Upper lobe of left lung (tissue), 6 donors: ENCODE results near the gene CRYBA4. TPM values are rescaled to one million over a fixed set of nuclear protein-coding genes. Genes with fewer than 3 reads are reported as not detected.

Source experiments
- ATAC-seq, 2 donors: fragments of 200-7000 bp; cut with Tn5 transposase; one replicate each; pipeline ENCODE4 v1.9.1; 2022; ENCODE audit warnings: mild to moderate bottlenecking in 2 of 2, moderate library complexity in 2 of 2; ENCODE audit not compliant: low FRiP score in 2 of 2
- DNase-seq, 2 donors: peaks; one replicate each; pipeline ENCODE4 v3.0.0-alpha.2; 2019 to 2020
- H3K27ac ChIP-seq, 4 donors: fragments of 200-600 bp; sonication (generic); one replicate each; pipeline ENCODE4 v1.5.1; 2016 to 2019
- H3K27me3 ChIP-seq, 4 donors: fragments of 200-600 bp; sonication (generic); one replicate each; pipeline ENCODE4 v1.5.1; 2017 to 2019
- H3K36me3 ChIP-seq, 4 donors: fragments of 200-600 bp; sonication (generic); one replicate each; pipeline ENCODE4 v1.5.1; 2016 to 2019
- H3K4me1 ChIP-seq, 4 donors: fragments of 200-600 bp; sonication (generic); one replicate each; pipeline ENCODE4 v1.5.1; 2018 to 2019
- H3K4me3 ChIP-seq, 4 donors: fragments of 200-600 bp; sonication (generic); one replicate each; pipeline ENCODE4 v1.5.1; 2017 to 2019; ENCODE audit warnings: mild to moderate bottlenecking in 2 of 4, moderate library complexity in 1 of 4
- H3K9me3 ChIP-seq, 4 donors: fragments of 200-600 bp; sonication (generic); one replicate each; pipeline ENCODE4 v1.5.1; 2018 to 2019
- EP300 ChIP-seq, 4 donors: sonication (generic); formaldehyde crosslinking; IDR thresholded peaks; one replicate each; pipeline ENCODE4 v1.5.1; 2017; ENCODE audit warnings: antibody characterized with exemption in 4 of 4, control low read depth in 2 of 4
- POLR2A ChIP-seq, 4 donors: fragments of 450-650 bp; IDR thresholded peaks; one replicate each; pipeline ENCODE4 v1.5.1; 2016 to 2017; ENCODE audit warnings: antibody characterized with exemption in 4 of 4, mild to moderate bottlenecking in 2 of 4
- POLR2AphosphoS5 ChIP-seq, 2 donors: sonication (generic); formaldehyde crosslinking; IDR thresholded peaks; one replicate each; pipeline ENCODE4 v1.5.1; 2017; ENCODE audit warnings: antibody characterized with exemption in 2 of 2
- WGBS, 2 donors: methylation state at CpG; one replicate each; pipeline ENCODE4 v1.1.5; 2017 to 2018; 5-methylcytosine and 5-hydroxymethylcytosine counted together
- small RNA-seq, 4 donors: library from RNA; depleted of rRNA; stranded (forward); fragments of <200 nt; gene quantifications; one replicate each; pipeline ENCODE3, GENCODE V24; 2016
- total RNA-seq, 6 donors: library from RNA; depleted of rRNA in 4 of 6; stranded (reverse); fragments of >200 nt in 4 of 6; gene quantifications; one replicate each; pipeline versions ENCODE4 v1.1.0 to v1.2.1, GENCODE V29; 2016 to 2021
- TF ChIP-seq, protein P1 (sequence below), 6 experiments: fragments of 450-650 bp in 4 of 6; fragments of 200-600 bp in 2 of 6; sonication (generic) in 2 of 6; IDR thresholded peaks; one replicate each; pipeline ENCODE4 v1.5.1; 2016 to 2019; ENCODE audit warnings: antibody characterized with exemption in 6 of 6
- donor health status: DM: no; HTN: no; CAD: no; lungs with moderate emphysema.
- donor health status: DM: no; HTN: yes; CAD: no; lungs with severe emphysema.

Gene CRYBA4
- total RNA-seq, 6 donors from 2014 or later = not detected

GRCh38 chr22:26675687-26676268, 54.0 kb downstream of the CRYBA4 start:
- TF ChIP-seq POLR2AphosphoS5 (IDR thresholded peaks at IDR 0.05) (no peak), POLR2A (IDR thresholded peaks at IDR 0.05) (no peak), EP300 (IDR thresholded peaks at IDR 0.05) (no peak)
- TF ChIP-seq, protein P1, sequence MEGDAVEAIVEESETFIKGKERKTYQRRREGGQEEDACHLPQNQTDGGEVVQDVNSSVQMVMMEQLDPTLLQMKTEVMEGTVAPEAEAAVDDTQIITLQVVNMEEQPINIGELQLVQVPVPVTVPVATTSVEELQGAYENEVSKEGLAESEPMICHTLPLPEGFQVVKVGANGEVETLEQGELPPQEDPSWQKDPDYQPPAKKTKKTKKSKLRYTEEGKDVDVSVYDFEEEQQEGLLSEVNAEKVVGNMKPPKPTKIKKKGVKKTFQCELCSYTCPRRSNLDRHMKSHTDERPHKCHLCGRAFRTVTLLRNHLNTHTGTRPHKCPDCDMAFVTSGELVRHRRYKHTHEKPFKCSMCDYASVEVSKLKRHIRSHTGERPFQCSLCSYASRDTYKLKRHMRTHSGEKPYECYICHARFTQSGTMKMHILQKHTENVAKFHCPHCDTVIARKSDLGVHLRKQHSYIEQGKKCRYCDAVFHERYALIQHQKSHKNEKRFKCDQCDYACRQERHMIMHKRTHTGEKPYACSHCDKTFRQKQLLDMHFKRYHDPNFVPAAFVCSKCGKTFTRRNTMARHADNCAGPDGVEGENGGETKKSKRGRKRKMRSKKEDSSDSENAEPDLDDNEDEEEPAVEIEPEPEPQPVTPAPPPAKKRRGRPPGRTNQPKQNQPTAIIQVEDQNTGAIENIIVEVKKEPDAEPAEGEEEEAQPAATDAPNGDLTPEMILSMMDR (IDR thresholded peaks at IDR 0.05) = no peak
- Histone ChIP-seq H3K36me3 (peaks cover 0 to 5% (median 0%) of the 10 kb centered on the region in 4 donors), H3K4me1 (peaks cover 34 to 50% (median 40%) of the 10 kb centered on the region in 4 donors), H3K27ac (peak overlapping the region in 1 of 4 donors; percentile 100), H3K9me3 (no peaks in the 10 kb centered on the region), H3K27me3 (no peaks in the 10 kb centered on the region), H3K4me3 (no peak overlapping the region)
- DNase-seq (no peak), ATAC-seq (no peak)
- 92 to 97% methylated on average over 4 of the region's 4 CpGs for WGBS, 2 donors

GRCh38 chr22:26677217-26677616, 55.5 kb downstream of the CRYBA4 start:
- DNase-seq (no peak), ATAC-seq (no peak)
- TF ChIP-seq EP300 (IDR thresholded peaks at IDR 0.05) (no peak), POLR2A (IDR thresholded peaks at IDR 0.05) (no peak), POLR2AphosphoS5 (IDR thresholded peaks at IDR 0.05) (no peak)
- TF ChIP-seq, protein P1 (IDR thresholded peaks at IDR 0.05) = no peak
- Histone ChIP-seq H3K9me3 (peaks cover 0 to under 1% (median 0%) of the 10 kb centered on the region in 4 donors), H3K36me3 (peaks cover 0 to 15% (median 1%) of the 10 kb centered on the region in 4 donors), H3K27me3 (no peaks in the 10 kb centered on the region), H3K4me3 (no peak overlapping the region), H3K27ac (no peak overlapping the region), H3K4me1 (peaks cover 31 to 38% (median 35%) of the 10 kb centered on the region in 4 donors)
- WGBS, 2 donors = 86 to 89% methylated on average over 5 of the region's 5 CpGs

- peak in 1 of 2 donors; percentile 80 for DNase-seq
- ATAC-seq = peak; percentile 82 to 91
- H3K27ac ChIP-seq = no peak overlapping the region
- H3K4me3 ChIP-seq = no peak overlapping the region
- 41 to 52% methylated on average over 9 of the region's 9 CpGs for WGBS, 2 donors
- peaks cover 20 to 27% (median 23%) of the 10 kb centered on the region in 4 donors for H3K4me1 ChIP-seq
- H3K36me3 ChIP-seq = peaks cover 0 to 19% (median 2%) of the 10 kb centered on the region in 4 donors
- no peak for TF ChIP-seq POLR2AphosphoS5 (IDR thresholded peaks at IDR 0.05)
- TF ChIP-seq, protein P1 (IDR thresholded peaks at IDR 0.05) = peak; percentile 78 to 96 (median 86)
- H3K27me3 ChIP-seq = no peaks in the 10 kb centered on the region
- peaks cover 0 to 4% (median 0%) of the 10 kb centered on the region in 4 donors for H3K9me3 ChIP-seq
These were observed 57.4 kb downstream of the CRYBA4 start for GRCh38 chr22:26679003-26679629.

Small RNA genes lying within 50 kb of the gene (small RNA-seq; reads per million reads assigned to genes)
- 0 reads per million in 4 donors for gene RF01874

Other genes with a start within 250 kb of the CRYBA4 start
- 1 to 10 TPM in 4 of 6 donors, under 1 TPM in 2; 0.33 to 2.1 (median 1.1) TPM for gene ASPHD2, start 192.7 kb upstream of the CRYBA4 start, total RNA-seq
- gene HPS4, start 138.2 kb upstream of the CRYBA4 start, total RNA-seq = 10 to 100 TPM; 22.5 to 93.2 (median 34.2) TPM
- gene SRRD, start 138.1 kb upstream of the CRYBA4 start, total RNA-seq = 10 to 100 TPM in 3 of 6 donors, 1 to 10 TPM in 3; 6.2 to 25.9 (median 11.3) TPM
- 10 to 100 TPM; 26.3 to 37.7 (median 32.6) TPM for gene TFIP11, start 109.5 kb upstream of the CRYBA4 start, total RNA-seq
- gene TPST2, start 31.8 kb upstream of the CRYBA4 start, total RNA-seq = 100 to 1,000 TPM in 2 of 6 donors, 10 to 100 TPM in 4; 50.5 to 253 (median 95.8) TPM
- gene CRYBB1, start 3.9 kb upstream of the CRYBA4 start, total RNA-seq = under 1 TPM in 2 of 6 donors, not detected in 4; 0.26 to 0.81 TPM
- 10 to 100 TPM in 1 of 6 donors, 1 to 10 TPM in 5; 3.0 to 24.1 (median 6.1) TPM for gene MIAT, start 35.6 kb downstream of the CRYBA4 start, total RNA-seq